GM12864 (cell line): ENCODE results near the gene ATE1.

ENCODE experiments used
- DNase-seq: peaks from one replicate; pipeline ENCODE4 v3.0.0-alpha.2; 2011; ENCODE audit warnings: low read depth
- H3K4me3 ChIP-seq: 2 replicates; pipeline ENCODE4 v1.5.1; 2011; ENCODE audit warnings: mild to moderate bottlenecking, low read depth, low read length, control low read depth
- CTCF ChIP-seq: IDR thresholded peaks from 2 replicates; pipeline ENCODE4 v1.5.1; 2011; ENCODE audit warnings: low read depth, mild to moderate bottlenecking, moderate library complexity, low read length, control low read depth, inconsistent platforms; ENCODE audit errors: missing control alignments

The ATE1 gene

GRCh38 chr10:121812031-121812430 is 115.8 kb downstream of the ATE1 start:
- no peak for TF ChIP-seq CTCF
- no peak for DNase-seq
- no peak overlapping the region for H3K4me3 ChIP-seq

GRCh38 chr10:121811386-121811785 is 116.4 kb downstream of the ATE1 start:
- TF ChIP-seq CTCF, result no peak
- DNase-seq, result no peak
- no peak overlapping the region for H3K4me3 ChIP-seq

- DNase-seq, result no peak
- no peak for TF ChIP-seq CTCF
- H3K4me3 ChIP-seq, result no peak overlapping the region
Measured at GRCh38 chr10:121808835-121809234, 119.0 kb downstream of the ATE1 start.

GRCh38 chr10:121804460-121804859 is 123.4 kb downstream of the ATE1 start:
- H3K4me3 ChIP-seq, result no peak overlapping the region
- no peak for TF ChIP-seq CTCF
- no peak for DNase-seq

GRCh38 chr10:121803611-121804010 is 124.2 kb downstream of the ATE1 start:
- H3K4me3 ChIP-seq, result no peak overlapping the region
- TF ChIP-seq CTCF, result no peak
- no peak for DNase-seq

GRCh38 chr10:121800831-121801230 is 127.0 kb downstream of the ATE1 start:
- no peak for TF ChIP-seq CTCF
- no peak for DNase-seq
- H3K4me3 ChIP-seq, result no peak overlapping the region

- no peak for TF ChIP-seq CTCF
- no peak overlapping the region for H3K4me3 ChIP-seq
- no peak for DNase-seq
Measured at GRCh38 chr10:121800146-121800545, 127.7 kb downstream of the ATE1 start.
